ENCODE measurements around the gene USB1.

GRCh38 chr16:58034128-58034685 lies 33.0 kb downstream of the USB1 start:
- TF ChIP-seq GATA2 (IDR thresholded peaks at IDR 0.05; ENCODE audit: low read depth, low read length) = no peak
- TF ChIP-seq GATA3 (IDR thresholded peaks at IDR 0.05; ENCODE audit: low read depth, low read length) = no peak

Data from SH-SY5Y (cell line).